ENCODE results near the gene CPSF7.

- TF ChIP-seq, protein P1, sequence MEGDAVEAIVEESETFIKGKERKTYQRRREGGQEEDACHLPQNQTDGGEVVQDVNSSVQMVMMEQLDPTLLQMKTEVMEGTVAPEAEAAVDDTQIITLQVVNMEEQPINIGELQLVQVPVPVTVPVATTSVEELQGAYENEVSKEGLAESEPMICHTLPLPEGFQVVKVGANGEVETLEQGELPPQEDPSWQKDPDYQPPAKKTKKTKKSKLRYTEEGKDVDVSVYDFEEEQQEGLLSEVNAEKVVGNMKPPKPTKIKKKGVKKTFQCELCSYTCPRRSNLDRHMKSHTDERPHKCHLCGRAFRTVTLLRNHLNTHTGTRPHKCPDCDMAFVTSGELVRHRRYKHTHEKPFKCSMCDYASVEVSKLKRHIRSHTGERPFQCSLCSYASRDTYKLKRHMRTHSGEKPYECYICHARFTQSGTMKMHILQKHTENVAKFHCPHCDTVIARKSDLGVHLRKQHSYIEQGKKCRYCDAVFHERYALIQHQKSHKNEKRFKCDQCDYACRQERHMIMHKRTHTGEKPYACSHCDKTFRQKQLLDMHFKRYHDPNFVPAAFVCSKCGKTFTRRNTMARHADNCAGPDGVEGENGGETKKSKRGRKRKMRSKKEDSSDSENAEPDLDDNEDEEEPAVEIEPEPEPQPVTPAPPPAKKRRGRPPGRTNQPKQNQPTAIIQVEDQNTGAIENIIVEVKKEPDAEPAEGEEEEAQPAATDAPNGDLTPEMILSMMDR (IDR thresholded peaks at IDR 0.05), result no peak
- TF ChIP-seq ZFX (IDR thresholded peaks at IDR 0.05; ENCODE audit: borderline replicate concordance), result no peak
These were observed 9.8 kb upstream of the CPSF7 start for GRCh38 chr11:61439615-61440014.
